Erythroblast (primary cell): Measurements from ENCODE around the gene HIBCH.

Experiments used
- GATA1 ChIP-seq: IDR thresholded peaks from 2 replicates; pipeline ENCODE4 v1.6.1; 2011; ENCODE audit warnings: low read depth, mild to moderate bottlenecking, control low read depth, low read length, moderate library complexity
- POLR2A ChIP-seq: IDR thresholded peaks from 2 replicates; pipeline ENCODE4 v1.6.1; 2011; ENCODE audit warnings: mild to moderate bottlenecking, low read length

DNA sequence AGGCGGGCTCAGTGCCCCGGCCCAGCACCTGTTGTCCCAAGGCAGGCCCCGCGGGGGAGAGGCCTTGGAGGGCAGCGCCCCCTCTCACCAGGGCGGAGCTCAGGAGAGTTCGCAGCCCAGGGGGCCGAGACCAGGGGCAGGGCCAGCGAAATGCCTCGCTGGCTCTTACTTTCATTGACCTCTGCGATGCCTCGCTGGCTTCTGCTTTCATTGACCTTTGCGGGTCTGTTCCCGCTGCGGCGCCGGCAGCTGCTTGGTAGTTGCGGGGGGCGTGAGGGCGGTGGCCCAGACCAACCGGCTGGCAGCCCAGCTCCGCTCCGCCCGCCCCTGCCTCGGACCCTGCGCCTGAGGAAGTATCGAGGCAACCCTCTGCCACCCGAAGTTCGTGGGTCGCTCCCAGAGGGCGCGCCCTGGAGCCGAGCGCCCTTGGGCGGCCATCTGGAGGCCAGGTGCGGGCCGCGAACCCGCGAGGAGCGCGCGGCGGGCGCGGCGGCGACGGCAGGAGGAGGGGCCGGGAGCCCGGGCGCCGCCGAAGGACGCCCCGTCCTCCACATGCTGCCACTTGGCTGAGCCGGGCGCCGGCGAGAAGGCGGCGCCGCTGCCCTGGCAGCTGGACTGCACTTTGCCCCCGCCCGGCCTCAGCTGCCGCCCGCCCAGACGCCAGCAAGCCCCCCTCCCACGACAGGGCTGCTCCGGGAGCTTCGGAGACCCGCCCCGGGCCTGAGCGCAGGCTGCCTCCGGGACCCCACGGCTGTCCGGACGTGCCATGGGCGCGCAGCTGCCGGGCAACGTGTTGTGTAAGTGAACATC lies 139.1 kb downstream of the HIBCH start:
- TF ChIP-seq POLR2A (peak; percentile 56), GATA1 (no peak)
